ENCODE results near the gene SLC22A5.

The SLC22A5 gene

DNA sequence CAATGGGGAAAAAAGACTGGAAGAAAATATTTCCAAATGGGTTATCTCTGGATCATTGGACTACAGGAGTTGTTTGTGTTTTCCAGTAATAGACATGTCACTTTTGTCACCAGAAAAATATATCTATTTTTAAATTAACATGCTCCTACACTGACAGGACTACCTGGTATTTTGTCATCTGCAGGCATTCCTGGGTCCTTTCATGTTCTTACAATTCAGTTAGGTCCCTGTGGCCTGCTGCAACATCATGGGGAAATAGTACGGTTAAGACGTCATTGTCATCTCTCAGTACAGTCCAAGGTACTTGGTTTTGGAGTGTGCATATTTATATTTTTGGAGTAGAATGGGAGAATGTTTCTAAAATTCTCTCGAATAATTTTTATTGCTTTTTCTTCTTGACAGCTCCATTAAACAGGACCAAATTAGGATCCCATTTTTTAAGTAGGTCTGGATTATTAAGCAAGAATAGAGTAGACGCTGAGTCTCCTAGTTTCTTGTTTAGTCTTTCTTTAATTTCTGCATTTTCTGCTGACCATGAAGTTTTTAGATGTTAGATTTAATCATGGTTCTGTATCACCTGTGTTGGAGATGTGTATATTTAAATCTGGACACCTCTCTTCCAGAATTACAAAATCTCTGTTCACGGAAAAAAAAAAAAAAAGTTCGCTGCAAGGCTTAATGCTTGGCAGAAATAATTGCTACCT lies 46.9 kb downstream of the SLC22A5 start:
- DNase-seq = no peak

DNA sequence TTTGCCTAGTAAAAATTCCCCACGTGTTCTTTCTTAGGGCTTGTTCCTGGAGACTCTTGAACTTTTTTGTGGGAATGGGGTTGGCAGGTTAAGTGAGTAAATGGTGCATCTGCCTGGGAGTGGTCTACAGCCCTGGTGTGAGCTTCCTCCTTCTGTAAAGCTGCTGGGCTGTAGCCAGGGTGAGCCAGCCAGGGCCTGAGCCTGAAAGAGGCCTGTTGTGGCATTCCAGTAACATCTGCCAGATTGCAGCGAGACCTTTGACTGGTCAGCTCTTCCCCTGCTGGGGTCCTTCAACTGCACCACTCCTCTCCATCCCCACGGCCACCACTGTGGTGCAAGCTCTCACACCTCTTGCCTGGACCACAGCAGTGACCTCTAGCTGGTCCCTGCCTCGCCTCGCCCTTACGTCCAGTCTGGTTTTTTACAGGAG lies 47.5 kb downstream of the SLC22A5 start:
- no peak for DNase-seq

DNA sequence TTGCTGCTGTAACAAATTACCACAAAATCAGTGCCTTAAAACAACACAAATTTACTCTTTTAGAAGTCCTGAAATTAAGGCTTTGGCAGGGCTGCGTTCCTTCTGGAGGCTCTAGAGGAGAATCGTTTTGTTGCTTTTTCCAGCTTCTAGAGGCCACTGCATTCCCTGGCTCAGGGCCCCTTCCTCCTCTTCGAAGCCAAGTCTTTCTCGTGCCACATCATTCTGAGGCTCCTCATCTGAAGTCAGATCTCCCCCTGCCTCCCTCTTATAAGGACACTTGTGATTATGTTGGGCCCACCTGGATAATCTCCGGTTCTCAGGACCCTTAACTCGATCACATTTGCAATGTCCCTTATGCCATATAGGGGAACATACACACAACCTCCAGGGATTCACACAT lies 48.0 kb downstream of the SLC22A5 start:
- no peak for DNase-seq

DNA sequence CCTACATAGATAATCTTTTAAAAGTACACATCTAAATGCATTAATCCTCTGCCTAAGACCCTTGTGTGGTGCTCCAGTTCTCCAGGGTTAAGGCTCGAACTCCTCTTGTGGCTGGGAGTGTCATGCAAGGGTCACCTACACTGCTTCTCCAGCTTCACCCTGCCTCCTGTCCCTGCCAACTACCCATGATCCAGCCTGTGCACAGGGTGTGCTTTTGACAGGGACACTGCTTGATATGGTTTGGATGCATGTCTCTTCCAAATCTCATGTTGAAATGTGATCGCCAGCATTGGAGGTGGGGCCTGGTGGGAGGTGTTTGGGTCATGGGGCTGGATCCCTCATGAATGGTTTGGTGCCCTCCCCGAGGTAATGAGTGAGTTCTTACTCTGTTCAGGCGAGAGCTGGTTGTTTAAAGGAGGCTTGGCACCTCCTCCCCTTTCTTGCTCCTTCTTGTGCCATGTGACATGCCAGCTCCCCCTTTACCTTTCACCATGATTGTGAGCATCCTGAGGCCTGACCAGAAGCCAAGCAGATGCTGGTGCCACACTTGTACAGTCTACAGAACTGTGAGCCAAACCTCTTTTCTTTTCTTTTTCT lies 48.5 kb downstream of the SLC22A5 start:
- DNase-seq = no peak

DNA sequence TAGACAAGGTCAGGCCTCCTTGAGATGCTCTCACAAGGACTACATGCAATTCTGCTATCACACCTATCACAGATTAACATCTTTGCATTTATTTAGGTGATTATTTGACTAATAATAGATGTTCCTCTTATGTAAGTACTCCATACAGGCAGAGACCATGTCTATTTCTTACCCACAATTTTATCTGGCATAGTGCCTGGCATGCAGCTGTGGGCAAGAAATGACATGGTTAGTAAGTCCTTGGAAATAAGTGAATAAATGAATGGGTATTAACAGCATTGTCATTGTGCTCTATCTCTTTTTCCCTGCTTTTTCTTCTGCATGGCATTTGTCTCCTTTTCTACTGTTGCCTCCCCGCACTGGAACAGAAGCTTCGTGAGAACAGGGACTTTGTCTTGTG lies 49.4 kb downstream of the SLC22A5 start:
- DNase-seq = no peak

DNA sequence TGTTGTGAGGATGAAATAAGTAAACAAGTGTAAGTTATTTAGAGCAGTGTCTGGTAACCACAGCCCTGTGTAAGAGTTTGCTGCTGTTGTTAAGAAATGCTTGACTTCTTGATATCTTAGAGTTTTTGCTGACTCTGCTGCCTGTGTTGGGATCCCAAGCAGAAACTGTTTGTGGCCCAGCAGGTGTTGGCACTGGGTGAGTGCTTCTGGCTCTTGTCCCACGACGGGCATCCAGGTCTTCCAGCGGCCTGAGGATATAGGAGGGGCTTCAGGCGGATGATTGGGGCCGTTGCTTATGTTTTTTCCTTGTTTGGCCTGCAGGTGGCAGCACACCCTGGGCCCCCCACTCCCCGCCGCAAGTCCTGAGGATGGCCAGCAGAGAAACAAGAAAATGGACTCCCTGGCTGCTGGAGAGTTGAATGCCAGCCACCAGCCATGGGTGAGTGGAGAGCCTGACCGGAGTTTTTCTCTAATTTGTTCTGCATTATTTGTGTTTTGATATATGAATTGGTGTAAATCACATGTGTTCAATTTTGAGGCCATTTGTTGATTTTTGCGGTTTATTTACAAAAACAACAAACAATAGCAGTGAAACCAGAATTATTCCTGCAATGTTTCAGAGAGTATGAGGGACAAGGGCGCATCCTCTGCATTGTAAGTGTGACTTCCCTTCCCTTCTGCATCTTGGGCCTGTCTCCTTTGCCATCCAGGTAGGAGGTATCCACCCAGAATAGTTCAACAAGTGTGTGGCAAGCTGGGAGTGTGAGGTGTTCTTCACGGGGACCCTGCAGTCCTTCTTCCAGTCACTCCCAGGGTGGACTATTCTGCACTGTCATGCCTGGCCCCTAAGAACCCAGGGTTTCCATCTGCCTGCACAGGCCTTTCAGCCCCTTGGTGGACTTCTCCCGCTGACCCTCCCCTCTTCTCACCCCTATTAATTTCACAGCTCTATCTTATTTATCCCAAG lies 50.3 kb downstream of the SLC22A5 start:
- peak; percentile 50 for DNase-seq

DNA sequence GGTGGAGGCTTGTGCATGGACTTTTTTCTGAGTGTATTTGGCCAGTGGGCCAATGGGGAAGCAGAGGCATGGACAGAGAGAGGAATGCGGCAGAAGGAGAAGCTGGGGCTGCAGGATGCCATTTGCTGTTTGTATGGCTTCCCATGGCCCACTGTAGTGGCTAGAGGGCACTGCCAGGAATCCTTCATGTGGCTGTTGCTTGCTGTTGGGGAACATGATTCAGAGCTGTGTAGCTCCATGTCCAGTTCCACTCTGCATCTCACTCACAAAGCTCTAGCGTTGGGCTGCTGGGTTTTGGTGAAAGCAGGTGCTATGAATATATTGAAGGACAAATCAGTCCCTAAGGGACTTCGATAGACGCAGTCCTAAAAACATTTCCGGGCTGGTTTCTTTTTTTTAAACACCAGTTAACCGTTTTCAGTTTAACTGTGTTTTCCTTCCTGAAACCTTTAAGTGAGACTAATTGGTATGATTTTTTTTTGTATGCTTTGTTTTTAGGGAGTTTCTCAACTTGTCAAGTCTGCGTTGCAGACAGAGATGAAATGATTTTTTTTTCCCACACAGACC lies 51.3 kb downstream of the SLC22A5 start:
- DNase-seq = no peak

DNA sequence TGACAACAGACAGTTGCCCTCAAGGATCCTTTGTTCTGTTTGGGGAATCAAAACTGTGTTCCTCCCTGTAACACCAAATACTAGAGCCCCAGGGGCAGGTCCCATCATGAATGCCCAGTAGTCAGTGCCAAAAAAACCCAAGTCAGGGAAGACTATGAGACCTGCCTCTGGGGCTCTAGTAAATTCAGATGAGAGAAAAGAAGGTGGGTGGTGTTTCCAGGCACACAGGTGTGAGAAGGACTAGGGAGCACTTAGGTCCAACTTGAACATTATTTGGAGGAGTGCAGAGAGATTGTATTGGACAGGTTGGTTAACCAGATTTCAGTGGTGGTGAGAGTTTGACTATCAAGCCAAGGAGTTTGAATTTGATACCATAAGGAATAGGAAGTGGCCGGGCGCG lies 52.0 kb downstream of the SLC22A5 start:
- DNase-seq = no peak

DNA sequence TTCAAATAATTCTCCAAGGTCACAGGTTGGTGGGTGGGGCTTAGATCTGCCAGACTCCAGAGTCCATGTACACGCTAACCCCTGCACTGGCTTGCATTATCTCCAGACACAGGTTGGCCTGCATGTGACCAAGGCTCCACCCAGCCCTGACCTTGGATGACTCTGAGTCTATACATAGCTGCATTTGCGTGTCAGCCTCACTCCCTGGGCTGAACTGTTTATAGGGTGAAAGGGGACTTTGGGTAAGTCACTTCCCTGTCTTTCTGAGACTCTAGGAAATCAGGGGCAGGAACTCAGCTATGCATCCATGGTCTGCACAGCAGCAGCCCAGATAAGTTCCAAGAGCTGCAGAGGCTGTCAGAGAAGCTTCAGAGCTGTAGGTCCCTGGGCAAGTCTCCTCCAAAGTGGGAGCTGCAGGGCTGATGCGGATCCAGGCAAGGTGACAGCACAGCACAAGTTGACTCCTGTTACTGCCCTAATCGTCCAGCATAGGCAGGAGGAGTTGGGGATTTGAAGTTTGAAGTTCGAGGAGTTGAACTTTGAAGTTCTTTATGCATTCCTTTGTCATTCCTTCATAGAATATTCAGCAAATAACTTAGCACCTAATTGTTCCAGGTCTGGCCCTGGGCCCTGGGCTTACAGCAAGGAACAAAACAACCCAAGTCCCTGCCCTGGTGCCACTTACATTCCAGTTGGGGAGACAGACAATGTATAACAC lies 53.4 kb downstream of the SLC22A5 start:
- no peak for DNase-seq

DNA sequence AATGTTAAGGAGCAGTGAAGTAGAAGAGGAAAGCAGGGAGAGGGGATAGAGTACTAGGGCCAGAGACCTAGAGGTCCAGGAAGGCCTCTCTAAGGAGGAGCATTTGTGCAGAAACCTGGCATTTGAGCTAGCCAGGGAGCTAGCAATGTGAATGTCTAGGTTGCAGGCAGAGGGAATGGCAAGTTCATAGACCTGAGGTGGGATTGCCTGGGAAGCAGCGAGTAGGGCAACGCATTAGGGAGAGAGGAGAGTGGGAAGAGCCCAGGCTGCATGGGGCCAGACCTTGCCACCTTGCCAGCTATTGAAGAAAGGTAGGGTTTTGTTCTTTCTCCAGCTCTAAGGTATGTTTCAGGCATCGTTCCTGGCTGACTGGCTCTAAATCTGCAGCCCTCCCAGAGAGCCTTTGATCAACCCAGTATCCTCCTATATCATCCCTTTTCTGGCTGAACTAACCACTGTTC lies 54.0 kb downstream of the SLC22A5 start:
- no peak for DNase-seq

DNA sequence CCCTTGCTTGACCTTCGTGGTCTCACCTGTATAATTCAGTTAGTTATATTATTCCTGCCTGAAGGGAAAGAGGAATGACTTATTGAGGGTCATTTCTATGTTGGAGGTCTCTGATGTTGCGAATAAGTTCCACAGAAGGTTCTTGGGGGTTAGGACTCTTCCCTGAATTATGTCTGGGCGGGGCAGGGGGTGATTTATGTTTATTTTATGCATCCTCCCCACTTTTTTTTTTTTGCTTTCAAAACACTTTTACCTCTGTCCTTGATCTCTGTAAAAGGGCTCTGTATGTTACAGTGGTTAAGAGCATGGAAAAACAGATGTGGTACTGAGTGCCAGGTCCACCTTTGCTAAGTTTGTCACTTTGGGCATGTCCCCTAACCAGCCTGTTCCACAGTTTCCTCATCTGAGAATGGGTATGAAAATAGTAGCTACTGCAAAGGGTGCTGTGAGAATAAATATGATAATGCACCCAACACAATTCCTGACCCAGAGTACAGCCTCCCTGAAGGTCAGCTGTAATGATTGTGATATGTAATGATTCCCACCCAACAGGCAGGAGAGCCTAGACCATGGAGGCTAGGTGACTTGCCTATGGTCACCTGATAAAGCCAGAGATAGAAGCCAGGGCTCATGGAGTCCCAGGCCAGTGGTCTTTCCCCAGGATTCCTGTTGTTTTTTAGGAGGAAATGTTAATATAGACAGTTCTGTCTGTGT lies 54.8 kb downstream of the SLC22A5 start:
- DNase-seq = no peak

DNA sequence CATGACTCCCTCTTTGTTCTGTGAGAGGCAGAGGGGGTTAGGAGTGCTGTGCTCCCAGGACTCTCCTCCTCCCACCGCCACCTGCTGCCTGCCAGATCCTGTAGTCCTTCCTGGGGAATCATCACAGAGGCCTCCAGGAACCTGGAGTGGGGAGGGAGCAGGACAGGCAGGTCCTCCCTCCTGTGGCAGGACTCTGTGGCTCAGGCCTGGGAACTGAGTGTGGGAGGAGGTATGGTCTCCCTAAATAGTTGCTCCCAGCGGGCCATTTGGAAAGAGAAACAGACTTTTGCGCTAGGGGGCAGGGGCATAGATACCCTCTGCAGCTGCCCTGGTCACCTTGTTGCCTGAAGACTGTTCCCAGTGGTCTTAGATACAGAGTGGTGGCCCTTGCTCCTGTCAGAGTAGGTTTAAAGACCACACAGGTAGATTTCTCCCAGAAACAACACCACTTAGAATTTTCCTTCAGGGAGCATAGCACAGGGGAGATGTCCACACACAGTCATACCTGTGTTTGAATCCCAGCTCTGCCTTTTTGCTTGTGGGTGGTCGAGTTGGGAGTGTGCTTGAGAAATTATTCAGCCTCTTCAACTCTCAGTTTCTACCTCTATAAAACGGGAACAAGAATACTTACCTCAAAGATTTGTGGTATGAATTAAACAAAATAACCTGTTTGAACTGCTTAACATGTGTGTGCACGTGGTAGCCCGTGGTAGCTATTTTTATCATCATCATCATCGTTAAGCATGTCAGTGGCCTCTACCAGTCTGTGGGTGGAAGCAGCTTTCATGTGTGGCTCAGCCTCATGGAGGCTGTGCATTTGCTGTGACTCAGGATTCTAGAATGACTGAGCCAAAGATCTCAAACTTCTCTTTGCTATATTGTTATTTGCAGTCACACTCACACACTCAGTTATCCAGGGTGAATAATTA lies 55.8 kb downstream of the SLC22A5 start:
- DNase-seq = no peak

DNA sequence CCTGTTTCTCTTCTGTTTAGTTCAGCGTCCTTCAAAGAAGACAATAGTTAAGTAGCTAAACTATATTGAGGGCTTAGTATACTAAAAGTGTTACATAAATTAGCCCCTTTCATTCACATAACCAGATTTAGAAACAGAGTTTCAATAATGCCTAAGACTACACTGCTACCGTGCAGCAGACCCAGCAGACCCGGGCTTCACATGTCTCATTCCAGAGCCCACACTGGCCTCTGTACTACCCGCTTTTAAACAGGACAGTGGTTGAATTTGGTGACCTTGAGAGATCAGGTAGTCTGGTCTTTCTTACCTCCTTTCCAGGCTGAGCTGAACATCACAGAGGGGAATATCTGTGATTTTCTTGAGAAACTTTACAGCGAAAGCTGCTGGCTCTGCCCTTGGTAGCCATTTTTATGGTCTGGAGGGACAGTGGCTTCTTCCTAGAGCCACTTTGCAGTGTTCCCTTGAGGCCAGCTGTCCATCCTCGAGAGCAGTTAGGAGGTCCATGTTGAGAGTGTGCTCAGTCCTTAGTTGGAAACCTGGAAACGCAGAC lies 56.5 kb downstream of the SLC22A5 start:
- DNase-seq = no peak

DNA sequence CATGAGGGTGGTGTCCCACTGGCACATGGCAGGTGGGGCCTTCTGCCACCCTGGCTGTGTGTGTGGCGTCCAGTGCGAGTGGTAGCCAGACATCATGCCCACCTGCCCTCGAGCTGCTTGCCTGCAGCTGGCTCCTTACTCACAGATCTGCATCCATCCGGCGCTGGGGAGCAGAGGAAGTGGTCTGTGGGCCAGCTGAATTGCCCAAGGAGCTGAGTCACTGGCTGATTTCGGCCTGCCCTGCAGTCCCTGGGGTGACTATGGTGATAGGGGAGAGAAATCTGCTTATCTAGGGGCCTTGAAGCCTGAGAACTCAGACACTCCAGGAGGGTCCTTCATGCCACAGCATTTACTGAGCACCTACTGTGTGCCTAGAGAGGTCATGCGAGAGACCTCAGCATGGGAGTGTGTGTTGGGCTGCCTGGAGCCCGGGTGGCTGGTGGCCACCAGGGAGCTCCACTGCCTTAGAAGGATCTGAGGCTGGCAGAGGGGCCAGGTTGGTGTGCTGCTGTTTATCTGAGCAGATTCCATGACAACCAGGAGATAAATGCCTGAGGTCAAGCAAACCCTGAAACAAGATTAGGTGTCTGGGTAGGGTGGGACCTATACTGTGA lies 57.1 kb downstream of the SLC22A5 start:
- DNase-seq = no peak

DNA sequence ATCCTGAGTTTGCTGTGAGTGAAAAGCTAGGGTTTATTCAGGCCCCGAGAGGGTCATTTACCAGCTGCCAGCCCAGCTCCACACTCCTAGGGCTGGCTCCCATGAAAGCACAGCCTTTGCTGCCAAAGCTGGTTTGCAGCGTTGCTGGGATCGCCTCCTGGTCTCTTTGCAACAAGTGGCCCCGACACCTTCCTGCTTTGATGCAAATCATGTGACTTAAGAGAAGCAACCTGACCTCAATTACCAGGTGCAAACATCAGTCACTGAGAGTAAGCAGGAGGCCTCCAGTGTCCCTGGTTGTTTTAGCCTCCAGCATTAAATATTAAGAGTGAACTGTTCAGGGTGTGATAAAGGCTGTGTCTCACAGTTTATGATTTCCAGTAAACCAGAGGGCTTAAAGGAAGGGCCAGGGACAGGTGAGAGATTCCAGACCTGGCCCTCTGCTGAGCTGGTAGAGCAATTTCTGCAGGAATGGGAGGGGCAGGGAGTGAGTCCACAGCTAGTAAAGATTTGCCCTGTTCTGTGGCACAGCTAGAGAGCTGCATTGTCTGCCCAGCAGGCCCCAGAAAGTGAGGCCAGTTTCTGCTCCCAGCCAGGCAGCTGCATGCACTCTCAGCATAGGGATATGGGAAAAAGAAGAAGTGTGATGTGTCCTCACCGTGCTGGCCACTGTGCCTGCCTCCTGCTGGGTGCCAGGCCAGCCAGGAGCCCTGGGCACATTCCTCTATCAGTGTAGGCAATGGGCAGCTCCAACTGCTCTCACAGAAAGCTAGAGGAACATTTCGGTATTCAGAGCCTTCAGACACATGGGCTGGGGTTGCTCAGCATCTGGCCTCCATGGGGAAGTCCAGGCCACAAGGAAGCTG lies 58.0 kb downstream of the SLC22A5 start:
- DNase-seq = peak; percentile 4

DNA sequence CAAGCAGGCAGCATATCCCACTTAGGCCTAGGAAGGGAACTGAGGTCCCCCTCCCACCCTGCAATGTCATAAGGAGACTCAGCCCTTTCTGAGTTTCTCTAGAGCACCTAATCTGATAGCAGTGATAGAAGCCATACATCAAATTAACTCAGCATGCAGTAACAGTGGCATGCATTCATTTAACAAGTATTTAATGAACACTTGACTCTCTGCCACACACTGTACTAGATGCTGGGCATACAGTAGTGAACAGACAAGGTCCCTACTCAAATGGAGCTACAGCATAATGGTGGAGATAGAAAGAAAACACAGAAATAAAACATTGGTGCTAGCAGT lies 58.6 kb downstream of the SLC22A5 start:
- peak; percentile 17 for DNase-seq

DNA sequence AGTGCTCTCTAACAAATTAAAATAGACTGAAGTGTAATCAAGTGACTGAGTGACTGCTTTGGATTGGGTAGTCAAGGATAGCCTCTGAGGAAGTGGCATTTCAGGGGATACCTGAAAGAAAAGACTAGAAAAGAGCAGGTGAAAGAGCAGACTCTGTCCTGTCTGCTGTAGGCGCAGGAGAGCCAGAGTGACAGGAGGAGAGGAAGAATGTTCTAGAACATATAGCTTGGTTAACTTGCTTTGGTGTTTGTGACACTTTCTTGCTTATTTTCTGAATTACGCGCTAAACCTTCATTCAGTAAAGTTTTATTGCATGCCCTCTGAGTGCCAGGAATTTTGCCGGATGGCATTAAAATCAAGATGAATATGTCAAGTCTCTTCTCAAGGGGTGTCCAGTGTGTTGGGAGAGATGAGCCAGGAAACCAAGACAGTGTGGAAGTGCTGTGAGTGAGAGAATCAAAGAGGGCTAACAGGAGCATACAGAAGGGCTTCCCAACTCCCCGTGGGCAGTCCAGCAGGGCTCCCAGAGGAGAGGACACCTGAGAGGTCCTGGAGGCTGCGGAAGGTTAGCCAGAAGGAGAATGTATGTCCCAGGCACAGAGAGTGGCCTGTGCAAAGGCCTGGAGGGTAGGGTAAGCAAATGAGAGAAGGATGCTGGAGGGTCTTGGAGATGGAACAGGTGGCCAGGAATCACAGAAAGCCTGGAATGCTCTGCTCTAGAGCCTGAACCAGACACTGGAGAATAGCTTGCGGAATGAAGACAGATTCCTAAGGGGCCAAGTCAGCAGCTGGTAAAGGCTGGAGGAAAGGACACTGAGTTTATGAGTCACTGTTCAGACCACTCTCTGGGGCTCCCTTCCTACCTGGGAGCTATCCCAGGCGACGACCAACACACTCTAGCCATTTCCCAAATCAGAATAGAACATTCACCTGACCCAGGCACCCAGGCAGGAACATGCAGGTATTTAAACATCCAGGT lies 59.3 kb downstream of the SLC22A5 start:
- no peak for DNase-seq

Data from NCI-H1092 treated with DMSO at 0.1 percent for 48 hours (cell line).